Natural killer cell (primary cell): ENCODE results near the gene EHMT1. TPM values are rescaled to one million over a fixed set of nuclear protein-coding genes. Genes with fewer than 3 reads are reported as not detected.

Experiments
- ATAC-seq, 3 donors: fragments of 150-1000 bp in 2 of 3; fragments of 200-7000 bp in 1 of 3; cut with Tn5 transposase; 1 replicate in 1 of 3; 2 replicates in 2 of 3; pipeline ENCODE4 v1.10.0; 2021; ENCODE audit warnings: mild to moderate bottlenecking in 2 of 3, moderate library complexity in 2 of 3
- DNase-seq, 2 donors: peaks; one replicate each; pipeline versions ENCODE4 v3.0.0 to v3.0.0-alpha.2; 2013 to 2021; ENCODE audit warnings: mixed read lengths in 1 of 2
- H3K27ac ChIP-seq: one replicate; pipeline ENCODE4 v1.5.1; 2013; ENCODE audit warnings: mild to moderate bottlenecking, low read length
- H3K27me3 ChIP-seq: one replicate; pipeline ENCODE4 v1.6.1; 2013; ENCODE audit warnings: low read length; ENCODE audit not compliant: control insufficient read depth, insufficient read depth
- H3K36me3 ChIP-seq: one replicate; pipeline ENCODE4 v1.6.1; 2013; ENCODE audit warnings: low read length; ENCODE audit not compliant: control insufficient read depth, insufficient read depth
- H3K4me1 ChIP-seq: one replicate; pipeline ENCODE4 v1.6.1; 2013; ENCODE audit warnings: low read length; ENCODE audit not compliant: control insufficient read depth, insufficient read depth
- H3K4me3 ChIP-seq: one replicate; pipeline ENCODE4 v1.5.1; 2013; ENCODE audit warnings: low read length
- H3K9me3 ChIP-seq: one replicate; pipeline ENCODE4 v1.6.1; 2013; ENCODE audit warnings: low read length; ENCODE audit not compliant: control insufficient read depth, insufficient read depth
- H3K27ac Mint-ChIP-seq, 2 donors: one replicate each; pipeline ENCODE4 v1.8.0; 2022; ENCODE audit warnings: mild to moderate bottlenecking in 2 of 2, mixed read lengths in 2 of 2, moderate library complexity in 1 of 2
- H3K27me3 Mint-ChIP-seq, 2 donors: one replicate each; pipeline ENCODE4 v1.8.0; 2022; ENCODE audit warnings: low read depth in 2 of 2, mixed read lengths in 2 of 2
- H3K36me3 Mint-ChIP-seq: one replicate; pipeline ENCODE4 v1.8.0; 2022; ENCODE audit warnings: mixed read lengths
- H3K4me1 Mint-ChIP-seq, 2 donors: one replicate each; pipeline ENCODE4 v1.8.0; 2022; ENCODE audit warnings: mixed read lengths in 2 of 2
- H3K4me3 Mint-ChIP-seq: one replicate; pipeline ENCODE4 v1.8.0; 2022; ENCODE audit warnings: mild to moderate bottlenecking, moderate library complexity, mixed read lengths
- H3K9me3 Mint-ChIP-seq, 2 donors: one replicate each; pipeline ENCODE4 v1.8.0; 2022; ENCODE audit warnings: mixed read lengths in 2 of 2
- CTCF ChIP-seq: fragments of 200-600 bp; IDR thresholded peaks from one replicate; pipeline ENCODE4 v1.8.0; 2022; ENCODE audit warnings: antibody characterized with exemption
- WGBS: methylation state at CpG from one replicate; pipeline ENCODE4 v1.1.7; 2013; ENCODE audit warnings: missing lambda C conversion rate; ENCODE audit not compliant: insufficient coverage; 5-methylcytosine and 5-hydroxymethylcytosine counted together
- intact Hi-C: fragments of 100-400 bp; cut with micrococcal nuclease; formaldehyde crosslinking; loops from one replicate; pipeline ENCODE4 v1.14.2; 2022
- total RNA-seq, 4 donors: library from RNA; stranded (reverse); fragments of 120-200 nt in 1 of 4; gene quantifications; one replicate each; pipeline versions ENCODE4 v1.2.3 to v1.2.4, GENCODE V29; 2013 to 2022

The EHMT1 gene
- total RNA-seq, 3 donors from 2014 or later (not counting 1 experiment from before 2014, with no cell fraction given), result 173 to 200 (median 176) TPM

GRCh38 chr9:137606734-137607138 is 12.1 kb upstream of the EHMT1 start:
- peaks cover 7 to 27% of the 10 kb centered on the region in 2 donors for H3K4me1 Mint-ChIP-seq
- Histone ChIP-seq H3K9me3 (no peaks in the 10 kb centered on the region), H3K36me3 (no peaks in the 10 kb centered on the region), H3K4me3 (peak overlapping the region; percentile 24), H3K27ac (no peak overlapping the region), H3K27me3 (no peaks in the 10 kb centered on the region), H3K4me1 (peaks cover 39% of the 10 kb centered on the region)
- intact Hi-C loops, result no loop called here
- H3K27me3 Mint-ChIP-seq, result no peaks in the 10 kb centered on the region
- no peak for DNase-seq
- no peak for TF ChIP-seq CTCF
- no peaks in the 10 kb centered on the region for H3K9me3 Mint-ChIP-seq
- H3K36me3 Mint-ChIP-seq, result no peaks in the 10 kb centered on the region
- WGBS, result 72% methylated on average over 13 of the region's 13 CpGs
- peak overlapping the region in 1 of 2 donors; percentile 22 for H3K27ac Mint-ChIP-seq
- no peak for ATAC-seq
- H3K4me3 Mint-ChIP-seq, result peak overlapping the region; percentile 82

GRCh38 chr9:137607141-137607857 is 11.5 kb upstream of the EHMT1 start:
- H3K9me3 ChIP-seq, result no peaks in the 10 kb centered on the region
- Mint-ChIP-seq H3K4me3 (peak overlapping the region; percentile 82), H3K36me3 (no peaks in the 10 kb centered on the region), H3K4me1 (peaks cover 7 to 33% of the 10 kb centered on the region in 2 donors), H3K27me3 (no peaks in the 10 kb centered on the region), H3K9me3 (no peaks in the 10 kb centered on the region), H3K27ac (peak overlapping the region in 1 of 2 donors; percentile 22)
- DNase-seq, result no peak
- no peaks in the 10 kb centered on the region for H3K36me3 ChIP-seq
- TF ChIP-seq CTCF, result no peak
- intact Hi-C loops, result no loop called here
- no peaks in the 10 kb centered on the region for H3K27me3 ChIP-seq
- 86% methylated on average over 17 of the region's 17 CpGs for WGBS
- H3K4me1 ChIP-seq, result peaks cover 44% of the 10 kb centered on the region
- H3K4me3 ChIP-seq, result no peak overlapping the region
- no peak overlapping the region for H3K27ac ChIP-seq
- no peak for ATAC-seq

- no peak for DNase-seq
Measured at GRCh38 chr9:137610944-137611343, 7.9 kb upstream of the EHMT1 start.

More at GRCh38 chr9:137610944-137611343, 7.9 kb upstream of the EHMT1 start:
- no peaks in the 10 kb centered on the region for H3K9me3 Mint-ChIP-seq
- no peak for TF ChIP-seq CTCF
- peaks cover 0 to 28% of the 10 kb centered on the region in 2 donors for H3K4me1 Mint-ChIP-seq
- H3K36me3 Mint-ChIP-seq, result no peaks in the 10 kb centered on the region
- H3K27ac Mint-ChIP-seq, result peak overlapping the region in 1 of 2 donors; percentile 53
- H3K4me3 Mint-ChIP-seq, result no peak overlapping the region
- no peak overlapping the region for H3K27ac ChIP-seq
- WGBS, result 95% methylated on average over 6 of the region's 6 CpGs
- no peaks in the 10 kb centered on the region for H3K9me3 ChIP-seq
- no peaks in the 10 kb centered on the region for H3K27me3 Mint-ChIP-seq
- no peaks in the 10 kb centered on the region for H3K27me3 ChIP-seq
- no peak for ATAC-seq
- H3K36me3 ChIP-seq, result peaks cover 21% of the 10 kb centered on the region
- no peak overlapping the region for H3K4me3 ChIP-seq
- intact Hi-C loops, result no loop called here
- H3K4me1 ChIP-seq, result peaks cover 44% of the 10 kb centered on the region
